ENCODE results near the gene E2F4. TPM values are rescaled to one million over a fixed set of nuclear protein-coding genes. Genes with fewer than 3 reads are reported as not detected.

E2F4 gene
- total RNA-seq, 2 experiments from 2014 or later = 105 to 114 TPM

GRCh38 chr16:67202426-67202825, 10.5 kb downstream of the E2F4 start:
- H3K4me3 Mint-ChIP-seq = no peak overlapping the region
- POLR2A ChIA-PET = interaction anchor here (0.6 kb wide), 1 partner anchor 44 kb away, joined by 3 read pairs; no protein-coding TSS in a partner anchor

GRCh38 chr16:67202956-67203493, 11.1 kb downstream of the E2F4 start:
- POLR2A ChIA-PET = interaction anchor here (0.6 kb wide), 1 partner anchor 44 kb away, joined by 3 read pairs; no protein-coding TSS in a partner anchor
- Mint-ChIP-seq H3K4me1 (peaks cover 6% of the 10 kb centered on the region), H3K4me3 (no peak overlapping the region), H3K9me3 (no peaks in the 10 kb centered on the region), H3K27me3 (no peaks in the 10 kb centered on the region), H3K27ac (no peak overlapping the region), H3K36me3 (peaks cover 2% of the 10 kb centered on the region)
- ATAC-seq (ENCODE audit: low read depth) (no peak), DNase-seq (no peak)

More at GRCh38 chr16:67202426-67202825, 10.5 kb downstream of the E2F4 start:
- ATAC-seq (ENCODE audit: low read depth) = no peak
- Mint-ChIP-seq H3K27ac (no peak overlapping the region), H3K36me3 (peaks cover 2% of the 10 kb centered on the region), H3K4me1 (peaks cover 6% of the 10 kb centered on the region), H3K9me3 (no peaks in the 10 kb centered on the region), H3K27me3 (no peaks in the 10 kb centered on the region)
- no peak for DNase-seq

- Mint-ChIP-seq H3K27me3 (no peaks in the 10 kb centered on the region), H3K9me3 (no peaks in the 10 kb centered on the region), H3K36me3 (peaks cover 2% of the 10 kb centered on the region), H3K27ac (no peak overlapping the region), H3K4me3 (no peak overlapping the region), H3K4me1 (peaks cover 2% of the 10 kb centered on the region)
- POLR2A ChIA-PET = interaction anchor here (0.7 kb wide), 1 partner anchor 11 kb away, joined by 3 read pairs; no protein-coding TSS in a partner anchor
- no peak for DNase-seq
- no peak for ATAC-seq (ENCODE audit: low read depth)
Observed at GRCh38 chr16:67204076-67204475, 12.1 kb downstream of the E2F4 start.

GRCh38 chr16:67206129-67206837, 14.3 kb downstream of the E2F4 start:
- Mint-ChIP-seq H3K27me3 (no peaks in the 10 kb centered on the region), H3K4me3 (no peak overlapping the region), H3K9me3 (no peaks in the 10 kb centered on the region), H3K27ac (no peak overlapping the region), H3K4me1 (peaks cover 3% of the 10 kb centered on the region), H3K36me3 (no peaks in the 10 kb centered on the region)
- POLR2A ChIA-PET = interaction anchor here (1.0 kb wide), 1 partner anchor 21 kb away, joined by 4 read pairs; the partner anchor contains the start of gene TMEM208
- ATAC-seq (ENCODE audit: low read depth) (no peak), DNase-seq (no peak)

- Mint-ChIP-seq H3K4me1 (peaks cover 3% of the 10 kb centered on the region), H3K27ac (no peak overlapping the region), H3K27me3 (no peaks in the 10 kb centered on the region), H3K9me3 (no peaks in the 10 kb centered on the region), H3K36me3 (no peaks in the 10 kb centered on the region), H3K4me3 (no peak overlapping the region)
- POLR2A ChIA-PET = interaction anchor here (1.0 kb wide), 1 partner anchor 20 kb away, joined by 4 read pairs; the partner anchor contains the start of gene TMEM208
- DNase-seq (no peak), ATAC-seq (ENCODE audit: low read depth) (no peak)
Observed at GRCh38 chr16:67206838-67207248, 14.9 kb downstream of the E2F4 start.

- DNase-seq (no peak), ATAC-seq (ENCODE audit: low read depth) (no peak)
- Mint-ChIP-seq H3K4me1 (peaks cover 3% of the 10 kb centered on the region), H3K27ac (no peak overlapping the region), H3K27me3 (no peaks in the 10 kb centered on the region), H3K4me3 (no peak overlapping the region), H3K36me3 (no peaks in the 10 kb centered on the region), H3K9me3 (no peaks in the 10 kb centered on the region)
- POLR2A ChIA-PET = interaction anchor here (1.0 kb wide), 1 partner anchor 19 kb away, joined by 4 read pairs; the partner anchor contains the start of gene TMEM208
Observed at GRCh38 chr16:67207249-67208091, 15.5 kb downstream of the E2F4 start.

GRCh38 chr16:67208154-67208896, 16.4 kb downstream of the E2F4 start:
- POLR2A ChIA-PET = interaction anchor here (0.6 to 1.4 kb wide), 3 partner anchors 10 to 29 kb away, joined by 3 to 4 read pairs (median 3); no protein-coding TSS in a partner anchor
- H3K27ac Mint-ChIP-seq = no peak overlapping the region
- no peaks in the 10 kb centered on the region for H3K9me3 Mint-ChIP-seq

GRCh38 chr16:67209565-67209964, 17.6 kb downstream of the E2F4 start:
- ATAC-seq (ENCODE audit: low read depth) (no peak), DNase-seq (no peak)
- Mint-ChIP-seq H3K4me3 (no peak overlapping the region), H3K36me3 (no peaks in the 10 kb centered on the region), H3K9me3 (no peaks in the 10 kb centered on the region), H3K4me1 (peaks cover 3% of the 10 kb centered on the region), H3K27ac (no peak overlapping the region), H3K27me3 (no peaks in the 10 kb centered on the region)
- POLR2A ChIA-PET = interaction anchor here (1.1 to 1.4 kb wide), 2 partner anchors 17 to 27 kb away, joined by 3 to 5 read pairs; partner anchors contain the start of gene TMEM208

More at GRCh38 chr16:67208154-67208896, 16.4 kb downstream of the E2F4 start:
- DNase-seq (no peak), ATAC-seq (ENCODE audit: low read depth) (no peak)
- no peak overlapping the region for H3K4me3 Mint-ChIP-seq
- no peaks in the 10 kb centered on the region for H3K36me3 Mint-ChIP-seq
- no peaks in the 10 kb centered on the region for H3K27me3 Mint-ChIP-seq
- H3K4me1 Mint-ChIP-seq = peaks cover 3% of the 10 kb centered on the region

- POLR2A ChIA-PET = interaction anchor here (1.1 to 1.4 kb wide), 2 partner anchors 16 to 27 kb away, joined by 3 to 5 read pairs; partner anchors contain the start of gene TMEM208
- Mint-ChIP-seq H3K27ac (no peak overlapping the region), H3K9me3 (no peaks in the 10 kb centered on the region)
Observed at GRCh38 chr16:67210069-67210937, 18.3 kb downstream of the E2F4 start.

GRCh38 chr16:67211674-67212073, 19.7 kb downstream of the E2F4 start:
- Mint-ChIP-seq H3K27ac (no peak overlapping the region), H3K27me3 (no peaks in the 10 kb centered on the region), H3K9me3 (no peaks in the 10 kb centered on the region), H3K4me1 (peaks cover 3% of the 10 kb centered on the region), H3K4me3 (no peak overlapping the region), H3K36me3 (no peaks in the 10 kb centered on the region)
- DNase-seq (no peak), ATAC-seq (ENCODE audit: low read depth) (no peak)
- POLR2A ChIA-PET = no interaction called here

More at GRCh38 chr16:67210069-67210937, 18.3 kb downstream of the E2F4 start:
- ATAC-seq (ENCODE audit: low read depth) (no peak), DNase-seq (no peak)
- Mint-ChIP-seq H3K36me3 (no peaks in the 10 kb centered on the region), H3K27me3 (no peaks in the 10 kb centered on the region), H3K4me3 (no peak overlapping the region), H3K4me1 (peaks cover 3% of the 10 kb centered on the region)

- no peaks in the 10 kb centered on the region for H3K27me3 Mint-ChIP-seq
- POLR2A ChIA-PET = interaction anchor here (1.2 kb wide), 1 partner anchor 28 kb away, joined by 5 read pairs; no protein-coding TSS in a partner anchor
- H3K9me3 Mint-ChIP-seq = no peaks in the 10 kb centered on the region
- DNase-seq = no peak
- no peak overlapping the region for H3K4me3 Mint-ChIP-seq
- no peaks in the 10 kb centered on the region for H3K36me3 Mint-ChIP-seq
- ATAC-seq (ENCODE audit: low read depth) = no peak
- H3K4me1 Mint-ChIP-seq = peaks cover 12% of the 10 kb centered on the region
- H3K27ac Mint-ChIP-seq = no peak overlapping the region
Observed at GRCh38 chr16:67212766-67213165, 20.8 kb downstream of the E2F4 start.
